Liver (tissue), 9 donors: ENCODE measurements around the gene ZFYVE28. TPM values are rescaled to one million over a fixed set of nuclear protein-coding genes. Genes with fewer than 3 reads are reported as not detected.

Experiments used
- DNase-seq: peaks from one replicate; pipeline ENCODE4 v3.0.0-alpha.2; 2017; ENCODE audit warnings: low spot score
- H3K27ac ChIP-seq, 2 donors: one replicate each; pipeline ENCODE4 v1.7.0; 2013; ENCODE audit warnings: inconsistent platforms in 2 of 2, low read length in 2 of 2, control low read depth in 1 of 2, low read depth in 1 of 2, mild to moderate bottlenecking in 1 of 2
- H3K27me3 ChIP-seq, 4 donors: one replicate each; pipeline versions ENCODE4 v1.6.1 to v1.7.0; 2013; ENCODE audit warnings: low read length in 3 of 4, inconsistent platforms in 1 of 4, mild to moderate bottlenecking in 1 of 4, moderate library complexity in 1 of 4; ENCODE audit not compliant: control insufficient read depth in 4 of 4, insufficient read depth in 4 of 4
- H3K36me3 ChIP-seq, 4 donors: one replicate each; pipeline versions ENCODE4 v1.6.1 to v1.7.0; 2013; ENCODE audit warnings: low read length in 3 of 4, mild to moderate bottlenecking in 3 of 4, low read depth in 1 of 4, moderate library complexity in 1 of 4; ENCODE audit not compliant: control insufficient read depth in 4 of 4, insufficient read depth in 3 of 4
- H3K4me1 ChIP-seq, 4 donors: one replicate each; pipeline versions ENCODE4 v1.6.1 to v1.7.0; 2013; ENCODE audit warnings: low read length in 3 of 4, mild to moderate bottlenecking in 3 of 4, moderate library complexity in 1 of 4; ENCODE audit not compliant: control insufficient read depth in 4 of 4, insufficient read depth in 4 of 4
- H3K4me3 ChIP-seq, 3 donors: one replicate each; pipeline versions ENCODE4 v1.6.1 to v1.7.0; 2013; ENCODE audit warnings: low read length in 3 of 3, control low read depth in 1 of 3, low read depth in 1 of 3, mild to moderate bottlenecking in 1 of 3
- H3K9ac ChIP-seq, 2 donors: one replicate each; pipeline ENCODE4 v1.7.0; 2013; ENCODE audit warnings: low read length in 2 of 2, mild to moderate bottlenecking in 2 of 2, moderate library complexity in 2 of 2, control low read depth in 1 of 2, low read depth in 1 of 2
- H3K9me3 ChIP-seq, 4 donors: one replicate each; pipeline versions ENCODE4 v1.6.1 to v1.7.0; 2013; ENCODE audit warnings: low read length in 3 of 4; ENCODE audit not compliant: control insufficient read depth in 4 of 4
- ATF3 ChIP-seq: IDR thresholded peaks from 2 replicates; pipeline ENCODE4 v1.6.1; 2016; ENCODE audit warnings: antibody characterized with exemption
- CTCF ChIP-seq: fragments of 150-350 bp; IDR thresholded peaks from 2 replicates; pipeline ENCODE4 v1.5.1; 2017; ENCODE audit warnings: improper control_type of control experiment, low read depth, low read length; ENCODE audit not compliant: missing input control
- EGR1 ChIP-seq, 2 donors: IDR thresholded peaks; 2 replicates each; pipeline ENCODE4 v1.6.1; 2016 to 2018; ENCODE audit warnings: antibody characterized with exemption in 2 of 2, low read depth in 2 of 2
- FOXA1 ChIP-seq: IDR thresholded peaks from 2 replicates; pipeline ENCODE4 v1.6.1; 2016; ENCODE audit warnings: antibody characterized with exemption
- FOXA2 ChIP-seq: IDR thresholded peaks from 2 replicates; pipeline ENCODE4 v1.6.1; 2016; ENCODE audit warnings: antibody characterized with exemption
- HNF4A ChIP-seq, 2 donors: conservative IDR thresholded peaks; 2 replicates each; pipeline ENCODE4 v1.6.1; 2016; ENCODE audit warnings: antibody characterized with exemption in 2 of 2, mild to moderate bottlenecking in 2 of 2
- HNF4G ChIP-seq: IDR thresholded peaks from 2 replicates; pipeline ENCODE4 v1.6.1; 2016; ENCODE audit warnings: antibody characterized with exemption
- JUND ChIP-seq, 2 donors: IDR thresholded peaks; 2 replicates each; pipeline ENCODE4 v1.6.1; 2016; ENCODE audit warnings: antibody characterized with exemption in 2 of 2
- MAX ChIP-seq: IDR thresholded peaks from 2 replicates; pipeline ENCODE4 v1.6.1; 2016; ENCODE audit warnings: antibody characterized with exemption
- NR2F2 ChIP-seq: IDR thresholded peaks from 2 replicates; pipeline ENCODE4 v1.6.1; 2016; ENCODE audit warnings: antibody characterized with exemption
- RAD21 ChIP-seq, 2 donors: IDR thresholded peaks; 2 replicates each; pipeline ENCODE4 v1.6.1; 2016; ENCODE audit warnings: antibody characterized with exemption in 2 of 2, mild to moderate bottlenecking in 2 of 2
- REST ChIP-seq: IDR thresholded peaks from 2 replicates; pipeline ENCODE4 v1.6.1; 2016; ENCODE audit warnings: antibody characterized with exemption, mild to moderate bottlenecking
- RXRA ChIP-seq, 2 donors: IDR thresholded peaks; 2 replicates each; pipeline ENCODE4 v1.6.1; 2017 to 2018; ENCODE audit warnings: antibody characterized with exemption in 2 of 2, mild to moderate bottlenecking in 1 of 2
- SP1 ChIP-seq: IDR thresholded peaks from 2 replicates; pipeline ENCODE4 v1.6.1; 2018; ENCODE audit warnings: antibody characterized with exemption, mild to moderate bottlenecking
- TAF1 ChIP-seq: conservative IDR thresholded peaks from 2 replicates; pipeline ENCODE4 v1.6.1; 2016; ENCODE audit warnings: antibody characterized with exemption, mild to moderate bottlenecking
- YY1 ChIP-seq: IDR thresholded peaks from 2 replicates; pipeline ENCODE4 v1.6.1; 2016; ENCODE audit warnings: antibody characterized with exemption, mild to moderate bottlenecking
- ZBTB33 ChIP-seq: IDR thresholded peaks from 2 replicates; pipeline ENCODE4 v1.6.1; 2016; ENCODE audit warnings: antibody characterized with exemption
- WGBS: extraction: QIAGEN DNeasy Blood & Tissue Kit; methylation state at CpG from one replicate; pipeline ENCODE4 v1.1.7; 2013; 5-methylcytosine and 5-hydroxymethylcytosine counted together
- polyA plus RNA-seq, 2 donors: library from polyadenylated mRNA; stranded (reverse) in 1 of 2; unstranded in 1 of 2; fragments of 200-250 nt in 1 of 2; fragments of >200 nt in 1 of 2; fragmentation: Nextera tagmentation in 1 of 2; extraction: Ambion mirVana in 1 of 2; gene quantifications; one replicate each; pipeline versions ENCODE4 v1.2.1 to v1.2.3, GENCODE V29; 2013 to 2015
- total RNA-seq, 2 donors: library from RNA; depleted of rRNA; stranded (reverse); fragments of >200 nt; gene quantifications; one replicate each; pipeline ENCODE4 v1.2.3, GENCODE V29; 2014
- donor health status: healthy.
- donor health status: healthy.
- donor health status: healthy.
- donor health status: healthy.
- donor health status: healthy.

Gene ZFYVE28
- total and polyA plus RNA-seq, 4 donors: 2.0 to 6.1 (median 2.7) TPM

GRCh38 chr4:2270341-2271165 is 147.9 kb downstream of the ZFYVE28 start:
- H3K36me3 ChIP-seq: no peaks in the 10 kb centered on the region
- H3K27ac ChIP-seq: no peak overlapping the region
- H3K27me3 ChIP-seq: no peaks in the 10 kb centered on the region
- H3K4me1 ChIP-seq: peaks cover 0 to 9% (median 6%) of the 10 kb centered on the region in 4 donors
- no peak overlapping the region for H3K4me3 ChIP-seq
- no peak for TF ChIP-seq NR2F2
- TF ChIP-seq FOXA1: no peak
- TF ChIP-seq JUND (IDR thresholded peaks at IDR 0.05): no peak
- TF ChIP-seq ZBTB33: no peak
- TF ChIP-seq MAX: no peak
- TF ChIP-seq RXRA (IDR thresholded peaks at IDR 0.05): no peak
- no peak for TF ChIP-seq REST
- WGBS: 94% methylated on average over 34 of the region's 34 CpGs
- no peak for DNase-seq
- no peak overlapping the region for H3K9ac ChIP-seq
- no peaks in the 10 kb centered on the region for H3K9me3 ChIP-seq

- no peak overlapping the region for H3K9ac ChIP-seq
- TF ChIP-seq REST (no peak), ZBTB33 (no peak), MAX (no peak), RAD21 (IDR thresholded peaks at IDR 0.05) (no peak), EGR1 (IDR thresholded peaks at IDR 0.05; ENCODE audit: low read depth in 2 of 2) (no peak), YY1 (no peak), NR2F2 (no peak), TAF1 (no peak), FOXA2 (no peak), HNF4A (conservative IDR thresholded peaks at IDR 0.05) (no peak), ATF3 (no peak), CTCF (no peak), SP1 (no peak), FOXA1 (no peak), HNF4G (no peak)
These were observed 148.8 kb downstream of the ZFYVE28 start for GRCh38 chr4:2269618-2270163.

More at GRCh38 chr4:2269618-2270163, 148.8 kb downstream of the ZFYVE28 start:
- H3K4me3 ChIP-seq: no peak overlapping the region
- H3K36me3 ChIP-seq: no peaks in the 10 kb centered on the region
- WGBS: 91% methylated on average over 12 of the region's 12 CpGs
- no peaks in the 10 kb centered on the region for H3K9me3 ChIP-seq
- no peak overlapping the region for H3K27ac ChIP-seq
- no peaks in the 10 kb centered on the region for H3K27me3 ChIP-seq
- H3K4me1 ChIP-seq: peaks cover 0 to 9% (median 6%) of the 10 kb centered on the region in 4 donors
- no peak for DNase-seq
